ENCODE measurements around the gene POLR2I.

Gene POLR2I

DNA sequence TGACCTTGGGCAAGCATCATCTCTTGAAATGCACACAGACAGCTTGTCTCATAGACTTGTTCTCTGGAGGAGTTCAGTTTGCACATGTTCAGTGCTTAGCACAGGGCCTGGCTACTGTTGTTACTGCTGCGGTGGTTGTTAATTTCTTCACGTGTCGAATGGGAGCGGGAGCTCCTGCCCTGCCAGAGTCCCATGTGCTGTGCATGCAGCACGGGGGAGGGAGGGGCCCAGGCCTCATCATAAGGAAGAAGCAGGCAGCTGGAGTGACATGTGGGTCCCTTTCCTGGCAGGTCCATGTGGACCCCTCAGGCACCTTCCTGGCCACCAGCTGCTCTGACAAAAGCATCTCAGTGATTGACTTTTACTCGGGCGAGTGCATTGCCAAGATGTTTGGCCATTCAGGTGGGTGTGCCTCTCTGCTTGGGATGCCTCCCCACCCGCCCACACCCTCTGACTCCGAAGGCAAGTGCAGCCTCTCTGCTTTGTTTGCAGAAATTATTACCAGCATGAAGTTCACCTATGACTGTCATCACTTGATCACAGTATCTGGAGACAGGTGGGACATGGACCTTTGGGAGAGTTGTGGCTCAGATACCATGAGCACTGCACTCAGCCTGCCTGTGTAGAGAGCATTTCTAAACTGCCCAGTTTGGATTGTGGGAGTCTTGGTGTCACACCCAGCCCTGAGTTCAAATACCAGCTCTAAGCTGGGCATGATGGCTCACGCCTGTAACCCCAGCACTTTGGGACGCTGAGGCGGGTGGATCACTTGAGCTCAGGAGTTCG lies 23.6 kb downstream of the POLR2I start:
- Mint-ChIP-seq H3K9me3 (no peaks in the 10 kb centered on the region), H3K27me3 (ENCODE audit: low read depth) (peaks cover 3% of the 10 kb centered on the region)

GRCh38 chr19:36089847-36090246 lies 24.8 kb downstream of the POLR2I start:
- H3K27me3 Mint-ChIP-seq (ENCODE audit: low read depth), result peaks cover 3% of the 10 kb centered on the region
- TF ChIP-seq, protein P1, sequence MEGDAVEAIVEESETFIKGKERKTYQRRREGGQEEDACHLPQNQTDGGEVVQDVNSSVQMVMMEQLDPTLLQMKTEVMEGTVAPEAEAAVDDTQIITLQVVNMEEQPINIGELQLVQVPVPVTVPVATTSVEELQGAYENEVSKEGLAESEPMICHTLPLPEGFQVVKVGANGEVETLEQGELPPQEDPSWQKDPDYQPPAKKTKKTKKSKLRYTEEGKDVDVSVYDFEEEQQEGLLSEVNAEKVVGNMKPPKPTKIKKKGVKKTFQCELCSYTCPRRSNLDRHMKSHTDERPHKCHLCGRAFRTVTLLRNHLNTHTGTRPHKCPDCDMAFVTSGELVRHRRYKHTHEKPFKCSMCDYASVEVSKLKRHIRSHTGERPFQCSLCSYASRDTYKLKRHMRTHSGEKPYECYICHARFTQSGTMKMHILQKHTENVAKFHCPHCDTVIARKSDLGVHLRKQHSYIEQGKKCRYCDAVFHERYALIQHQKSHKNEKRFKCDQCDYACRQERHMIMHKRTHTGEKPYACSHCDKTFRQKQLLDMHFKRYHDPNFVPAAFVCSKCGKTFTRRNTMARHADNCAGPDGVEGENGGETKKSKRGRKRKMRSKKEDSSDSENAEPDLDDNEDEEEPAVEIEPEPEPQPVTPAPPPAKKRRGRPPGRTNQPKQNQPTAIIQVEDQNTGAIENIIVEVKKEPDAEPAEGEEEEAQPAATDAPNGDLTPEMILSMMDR (IDR thresholded peaks at IDR 0.05; ENCODE audit: unreplicated experiment in 3 of 3), result no peak
- no peak overlapping the region for H3K4me3 Mint-ChIP-seq
- H3K9me3 Mint-ChIP-seq, result no peaks in the 10 kb centered on the region
- H3K27ac Mint-ChIP-seq, result no peak overlapping the region
- H3K36me3 Mint-ChIP-seq (ENCODE audit: low read depth), result peaks cover 22% of the 10 kb centered on the region
- no peaks in the 10 kb centered on the region for H3K4me1 Mint-ChIP-seq

More for the DNA sequence above, 23.6 kb downstream of the POLR2I start:
- no peaks in the 10 kb centered on the region for H3K4me1 Mint-ChIP-seq
- no peak overlapping the region for H3K4me3 Mint-ChIP-seq
- peaks cover 18% of the 10 kb centered on the region for H3K36me3 Mint-ChIP-seq (ENCODE audit: low read depth)
- TF ChIP-seq, protein P1 (IDR thresholded peaks at IDR 0.05; ENCODE audit: unreplicated experiment in 3 of 3), result no peak
- H3K27ac Mint-ChIP-seq, result no peak overlapping the region

DNA sequence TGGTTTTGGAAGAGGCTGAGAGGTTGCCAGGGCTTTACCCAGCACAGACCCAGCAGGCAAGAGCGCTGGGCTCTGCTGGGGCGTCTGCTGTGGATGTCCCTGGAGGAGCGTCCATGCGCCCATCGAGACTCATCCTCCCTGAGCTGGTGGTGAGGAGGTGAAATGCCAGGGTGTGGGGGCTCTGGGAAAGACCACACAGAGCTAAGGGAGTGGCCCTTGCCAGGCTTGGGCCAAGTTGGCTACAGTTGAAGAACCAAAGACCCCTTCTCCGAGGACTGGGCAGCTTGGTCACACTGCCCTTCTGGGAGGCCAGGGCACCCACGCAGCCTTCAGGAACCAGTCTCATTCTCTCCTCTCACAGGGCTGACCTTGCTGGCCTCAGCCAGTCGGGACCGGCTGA lies 28.3 kb downstream of the POLR2I start:
- H3K9me3 Mint-ChIP-seq, result no peaks in the 10 kb centered on the region
- H3K36me3 Mint-ChIP-seq (ENCODE audit: low read depth), result peaks cover 19% of the 10 kb centered on the region
- H3K27me3 Mint-ChIP-seq (ENCODE audit: low read depth), result no peaks in the 10 kb centered on the region
- no peak overlapping the region for H3K4me3 Mint-ChIP-seq
- no peak overlapping the region for H3K27ac Mint-ChIP-seq
- TF ChIP-seq, protein P1 (IDR thresholded peaks at IDR 0.05; ENCODE audit: unreplicated experiment in 3 of 3), result no peak
- no peaks in the 10 kb centered on the region for H3K4me1 Mint-ChIP-seq

GRCh38 chr19:36084231-36085009 lies 30.3 kb downstream of the POLR2I start:
- Mint-ChIP-seq H3K36me3 (ENCODE audit: low read depth) (peaks cover 22% of the 10 kb centered on the region), H3K27ac (no peak overlapping the region), H3K9me3 (no peaks in the 10 kb centered on the region), H3K4me1 (no peaks in the 10 kb centered on the region), H3K4me3 (no peak overlapping the region), H3K27me3 (ENCODE audit: low read depth) (no peaks in the 10 kb centered on the region)
- TF ChIP-seq, protein P1 (IDR thresholded peaks at IDR 0.05; ENCODE audit: unreplicated experiment in 3 of 3), result no peak

GRCh38 chr19:36082916-36083315 lies 31.8 kb downstream of the POLR2I start:
- Mint-ChIP-seq H3K27me3 (ENCODE audit: low read depth) (no peaks in the 10 kb centered on the region), H3K4me1 (no peaks in the 10 kb centered on the region), H3K27ac (no peak overlapping the region), H3K4me3 (no peak overlapping the region), H3K9me3 (no peaks in the 10 kb centered on the region), H3K36me3 (ENCODE audit: low read depth) (peaks cover 20% of the 10 kb centered on the region)
- TF ChIP-seq, protein P1 (IDR thresholded peaks at IDR 0.05; ENCODE audit: unreplicated experiment in 3 of 3), result no peak

Measured in nephron (organoid).